K562 (cell line): Measurements from ENCODE around the gene DCTN5. TPM values are rescaled to one million over a fixed set of nuclear protein-coding genes. Genes with fewer than 3 reads are reported as not detected.
A peak's percentile ranks its signal among the peaks of the same experiment; 100 is the strongest.

ENCODE experiments used
- ARID4B ChIP-seq: sonication (generic); formaldehyde crosslinking; IDR thresholded peaks from 2 replicates; pipeline ENCODE4 v1.8.0; 2022; ENCODE audit warnings: mild to moderate bottlenecking, missing genetic modification reagents
- DACH1 ChIP-seq: fragments of 450-650 bp; IDR thresholded peaks from 2 replicates; pipeline ENCODE4 v1.6.1; 2018; ENCODE audit not compliant: partially characterized antibody
- EP300 ChIP-seq: IDR thresholded peaks from 2 replicates; pipeline ENCODE4 v1.6.1; 2012; ENCODE audit warnings: low read length, improper control_type of control experiment
- LCOR ChIP-seq: sonication (generic); formaldehyde crosslinking; IDR thresholded peaks from 2 replicates; pipeline ENCODE4 v1.8.0; 2022; ENCODE audit warnings: mild to moderate bottlenecking, missing genetic modification reagents
- MAFK ChIP-seq: IDR thresholded peaks from 2 replicates; pipeline ENCODE4 v1.6.1; 2011; ENCODE audit warnings: low read length, improper control_type of control experiment
- NBN ChIP-seq: fragments of 450-650 bp; IDR thresholded peaks from 2 replicates; pipeline ENCODE4 v1.6.1; 2016; ENCODE audit warnings: low read depth, mild to moderate bottlenecking
- SMARCE1 ChIP-seq: fragments of 450-650 bp; IDR thresholded peaks from 2 replicates; pipeline ENCODE4 v1.7.1; 2016; ENCODE audit warnings: mild to moderate bottlenecking
- TBL1XR1 ChIP-seq, 2 experiments: IDR thresholded peaks; 2 replicates each; pipeline ENCODE4 v1.6.1; 2012; ENCODE audit warnings: improper control_type of control experiment in 2 of 2, low read length in 2 of 2, mild to moderate bottlenecking in 1 of 2
- TEAD2 ChIP-seq: fragments of 450-650 bp; IDR thresholded peaks from 2 replicates; pipeline ENCODE4 v1.6.1; 2016; ENCODE audit warnings: missing genetic modification characterization, control low read depth, missing compliant biosample characterization
- TOE1 ChIP-seq, 2 experiments: fragments of 450-650 bp in 1 of 2; sonication (generic) in 1 of 2; formaldehyde crosslinking in 1 of 2; IDR thresholded peaks; 2 replicates each; pipeline versions ENCODE4 v1.7.1 to v1.8.0; 2016 to 2022; ENCODE audit warnings: borderline replicate concordance in 2 of 2, mild to moderate bottlenecking in 2 of 2, antibody characterized with exemption in 1 of 2, inconsistent platforms in 1 of 2, low read depth in 1 of 2, missing genetic modification reagents in 1 of 2, moderate library complexity in 1 of 2
- XRCC4 ChIP-seq: IDR thresholded peaks from one replicate; pipeline ENCODE4 v1.6.1; 2011; ENCODE audit not compliant: insufficient read depth, insufficient read length; ENCODE audit errors: extremely low read depth
- XRCC5 ChIP-seq: fragments of 200-400 bp; formaldehyde crosslinking; IDR thresholded peaks from 2 replicates; pipeline ENCODE4 v1.6.1; 2017; ENCODE audit warnings: low read depth, mild to moderate bottlenecking, low read length
- ZNF407 ChIP-seq: fragments of 450-650 bp; IDR thresholded peaks from 2 replicates; pipeline ENCODE4 v1.6.1; 2016; ENCODE audit warnings: low read depth
- polyA plus RNA-seq, 8 experiments: library from polyadenylated mRNA; depleted of rRNA in 4 of 8; stranded (reverse) in 5 of 8; unstranded in 3 of 8; fragments of >200 nt; fragmentation: Nextera tagmentation in 2 of 8; fragmentation: Illumina TruSeq in 1 of 8; extraction: Ambion mirVana in 2 of 8; extraction: Trizol in 1 of 8; gene quantifications; 2 replicates each; pipeline versions ENCODE4 v1.2.1 to v1.2.3, GENCODE V29; 2011 to 2014; ENCODE audit warnings: inconsistent platforms in 1 of 8, missing spikeins in 1 of 8
- total RNA-seq, 7 experiments: library from RNA; depleted of rRNA in 6 of 7; stranded (reverse); fragments of >200 nt in 6 of 7; fragmentation: Illumina TruSeq in 2 of 7; extraction: Trizol in 2 of 7; gene quantifications; 2 replicates each; pipeline versions ENCODE4 v1.2.1 to v1.2.3, GENCODE V29; 2011 to 2021; ENCODE audit warnings: low replicate concordance in 1 of 7

DCTN5 gene
- total and polyA plus RNA-seq, 9 of the 15 experiments (the other 6 are each of a cell fraction or from before 2014, with no cell fraction given), result 35.8 to 149 (median 75.9) TPM

GRCh38 chr16:23694644-23695373, 53.5 kb downstream of the DCTN5 start (continued):
- TF ChIP-seq TOE1 (IDR thresholded peaks at IDR 0.05; ENCODE audit: borderline replicate concordance), result 0 out of 2 replicates have a peak, but pooled peaks have one; percentile 35
- no peak for TF ChIP-seq TOE1 (CRISPR knock-in tag; IDR thresholded peaks at IDR 0.05; ENCODE audit: borderline replicate concordance, low read depth)
- TF ChIP-seq TEAD2 (tag), result no peak
- TF ChIP-seq ZNF407, result no peak
- TF ChIP-seq MAFK, result no peak
- TF ChIP-seq DACH1, result peak; percentile 19
- TF ChIP-seq TBL1XR1 (IDR thresholded peaks at IDR 0.05; ENCODE audit: low read length in 2 of 2), result no peak
- TF ChIP-seq EP300, result no peak
- no peak for TF ChIP-seq XRCC4
- no peak for TF ChIP-seq ARID4B (CRISPR knock-in tag)
- TF ChIP-seq LCOR (CRISPR knock-in tag), result no peak
- no peak for TF ChIP-seq XRCC5
- TF ChIP-seq NBN, result no peak
- no peak for TF ChIP-seq SMARCE1
